SW480 (cell line): ENCODE results near the gene LYZ.
A peak's percentile ranks its signal among the peaks of the same experiment; 100 is the strongest.

Source experiments
- DNase-seq: peaks from one replicate; pipeline ENCODE4 v3.0.0-alpha.2; 2016; ENCODE audit warnings: low spot score

LYZ gene

GRCh38 chr12:69386921-69387320 lies 38.7 kb downstream of the LYZ start:
- no peak for DNase-seq

- DNase-seq: peak; percentile 30
Observed at GRCh38 chr12:69388371-69388770, 40.2 kb downstream of the LYZ start.

- DNase-seq: no peak
Observed at GRCh38 chr12:69389831-69390230, 41.6 kb downstream of the LYZ start.

GRCh38 chr12:69392179-69392928 lies 44.2 kb downstream of the LYZ start:
- DNase-seq: no peak

- DNase-seq: no peak
Observed at GRCh38 chr12:69396041-69396440, 47.9 kb downstream of the LYZ start.

GRCh38 chr12:69396963-69397362 lies 48.8 kb downstream of the LYZ start:
- no peak for DNase-seq

- no peak for DNase-seq
Observed at GRCh38 chr12:69397978-69398377, 49.8 kb downstream of the LYZ start.

GRCh38 chr12:69401940-69402339 lies 53.8 kb downstream of the LYZ start:
- no peak for DNase-seq
